ENCODE results near the gene HTR3C. TPM values are rescaled to one million over a fixed set of nuclear protein-coding genes. Genes with fewer than 3 reads are reported as not detected.
"Not testable (repeated sequence)": the region's sequence is repeated elsewhere in the genome, so short reads cannot be mapped to it uniquely, and the experiment has no call there.

Gene HTR3C, protein sequence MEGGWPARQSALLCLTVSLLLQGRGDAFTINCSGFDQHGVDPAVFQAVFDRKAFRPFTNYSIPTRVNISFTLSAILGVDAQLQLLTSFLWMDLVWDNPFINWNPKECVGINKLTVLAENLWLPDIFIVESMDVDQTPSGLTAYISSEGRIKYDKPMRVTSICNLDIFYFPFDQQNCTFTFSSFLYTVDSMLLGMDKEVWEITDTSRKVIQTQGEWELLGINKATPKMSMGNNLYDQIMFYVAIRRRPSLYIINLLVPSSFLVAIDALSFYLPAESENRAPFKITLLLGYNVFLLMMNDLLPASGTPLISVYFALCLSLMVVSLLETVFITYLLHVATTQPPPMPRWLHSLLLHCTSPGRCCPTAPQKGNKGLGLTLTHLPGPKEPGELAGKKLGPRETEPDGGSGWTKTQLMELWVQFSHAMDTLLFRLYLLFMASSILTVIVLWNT
- polyA plus RNA-seq, result under 1 TPM in 2 of 4 donors, not detected in 2; 0.10 to 0.81 TPM
- long read RNA-seq, donor 1, result 0 reads
- long read RNA-seq, donor 2, result 0 reads
- long read RNA-seq, donor 3, result 0 reads
- long read RNA-seq, donor 4, result 0 reads
- long read RNA-seq, donor 5, result 0 reads
- long read RNA-seq, donor 6, result 0 reads
- long read RNA-seq, donor 7, result 0 reads
- long read RNA-seq, donor 8, result 0 reads
- long read RNA-seq, donor 9, result 0 reads
- long read RNA-seq, donor 10, result 0 reads

DNA sequence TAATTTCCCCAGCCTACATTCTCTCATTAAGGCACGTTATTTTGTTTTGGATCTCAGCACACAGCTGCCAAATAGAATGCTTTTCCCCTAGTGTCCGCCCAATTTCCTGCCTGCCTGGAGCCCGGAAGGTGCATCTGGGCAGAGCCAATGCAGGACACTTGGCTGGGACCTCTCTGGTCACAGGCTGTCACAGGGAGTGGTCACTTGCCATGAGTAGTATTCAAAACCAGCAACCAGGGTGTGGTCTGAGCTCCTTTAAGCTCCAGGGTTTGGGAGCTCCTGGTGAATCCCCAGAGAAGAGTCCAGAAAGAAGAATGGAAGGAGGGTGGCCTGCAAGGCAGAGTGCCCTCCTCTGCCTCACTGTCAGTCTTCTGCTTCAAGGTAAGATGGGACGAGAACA, at the start of gene HTR3C:
Gene HTR3C (plus strand): TSS at position 281 of the 400 bp plus-strand sequence. CDS start 34 bp downstream, at position 315.
- Histone ChIP-seq H3K4me1 (ENCODE audit: control insufficient read depth in 3 of 3, insufficient read depth in 2 of 3, low read depth in 1 of 3, low read length in 2 of 3) (no peaks in the 10 kb centered on the region), H3K36me3 (ENCODE audit: control insufficient read depth in 3 of 3, insufficient read depth in 2 of 3, low read depth in 1 of 3, low read length in 3 of 3) (no peaks in the 10 kb centered on the region), H3K4me3 (ENCODE audit: low read depth in 1 of 3, low read length in 3 of 3) (no peak within 1 kb of the TSS), H3K9me3 (ENCODE audit: control insufficient read depth in 2 of 2, insufficient read depth in 1 of 2, low read depth in 1 of 2, low read length in 1 of 2) (no peaks in the 10 kb centered on the region), H3K27ac (ENCODE audit: low read depth in 1 of 3, low read length in 2 of 3) (no peak within 1 kb of the TSS), H3K27me3 (ENCODE audit: control insufficient read depth in 3 of 3, insufficient read depth in 3 of 3, low read length in 3 of 3) (peaks cover 0 to 5% (median 0%) of the 10 kb centered on the region in 3 donors)
- no peak for DNase-seq
- WGBS, 3 donors, result 59 to 73% (median 68%) methylated on average over 4 of the region's 4 CpGs
- no peak for FAIRE-seq

DNA sequence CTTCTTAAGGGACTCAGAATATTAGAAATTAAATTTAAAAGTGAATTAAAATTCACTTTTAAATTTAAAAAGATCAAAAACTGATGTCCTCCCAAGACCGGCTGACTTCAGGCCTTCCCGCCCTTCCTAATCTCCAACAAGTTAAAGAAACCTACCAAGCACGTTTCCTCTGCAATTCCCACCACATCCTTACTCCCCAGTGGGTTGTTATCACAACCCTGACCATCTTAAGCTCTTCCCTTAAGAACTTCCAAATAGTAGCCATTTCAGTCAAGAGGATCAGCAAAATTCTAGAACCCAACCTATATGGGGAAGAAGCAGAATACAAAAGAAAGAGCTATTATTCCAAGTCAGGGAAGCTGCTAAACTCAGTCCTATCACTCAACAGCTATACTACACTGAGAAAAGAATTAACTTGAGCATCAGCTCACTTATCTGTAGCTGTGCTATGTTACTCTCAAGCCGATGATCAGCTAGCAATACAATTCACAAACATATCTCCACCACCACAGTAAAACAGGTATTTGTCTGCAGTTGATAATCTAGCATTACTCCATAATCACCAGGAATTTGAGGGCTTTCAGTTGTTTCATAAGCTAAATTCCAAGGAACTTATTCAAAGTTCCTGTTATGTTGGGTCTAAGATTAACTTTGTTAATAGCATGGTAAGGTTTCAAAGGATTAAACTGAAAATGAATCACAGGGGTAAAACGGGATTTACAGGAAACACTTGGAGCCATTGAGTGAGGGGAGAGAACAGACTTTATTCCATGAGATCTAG, 49.5 kb upstream of the HTR3C start:
- WGBS, 3 donors, result 87 to 89% (median 87%) methylated on average over 5 of the region's 5 CpGs
- Histone ChIP-seq H3K27ac (ENCODE audit: low read depth in 1 of 3, low read length in 2 of 3) (no peak overlapping the region), H3K4me1 (ENCODE audit: control insufficient read depth in 3 of 3, insufficient read depth in 2 of 3, low read depth in 1 of 3, low read length in 2 of 3) (peaks cover 0 to 7% (median 6%) of the 10 kb centered on the region in 3 donors), H3K27me3 (ENCODE audit: control insufficient read depth in 3 of 3, insufficient read depth in 3 of 3, low read length in 3 of 3) (no peaks in the 10 kb centered on the region), H3K36me3 (ENCODE audit: control insufficient read depth in 3 of 3, insufficient read depth in 2 of 3, low read depth in 1 of 3, low read length in 3 of 3) (peaks cover 0 to 14% (median 2%) of the 10 kb centered on the region in 3 donors), H3K9me3 (ENCODE audit: control insufficient read depth in 2 of 2, insufficient read depth in 1 of 2, low read depth in 1 of 2, low read length in 1 of 2) (no peaks in the 10 kb centered on the region), H3K4me3 (ENCODE audit: low read depth in 1 of 3, low read length in 3 of 3) (no peak overlapping the region)
- DNase-seq, result no peak
- no peak for FAIRE-seq

DNA sequence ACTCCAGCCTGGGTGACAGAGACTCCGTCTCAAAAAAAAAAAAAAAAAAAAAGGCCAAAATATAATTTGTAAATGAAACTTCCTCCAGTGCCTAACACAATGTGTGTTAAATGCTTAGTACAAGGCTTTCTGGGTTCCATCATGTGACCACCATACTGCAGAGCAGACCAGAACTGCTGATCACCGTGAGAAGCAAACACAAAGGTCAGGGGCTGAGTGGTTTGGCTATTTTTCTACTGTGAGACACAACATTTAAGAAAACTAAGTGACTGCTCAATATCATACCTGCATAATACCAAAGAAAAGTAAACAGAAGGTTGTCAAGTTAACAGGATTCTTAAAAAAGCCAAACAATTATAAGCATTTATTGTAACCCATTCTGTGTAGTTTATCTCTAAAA, 48.4 kb upstream of the HTR3C start:
- no peak for FAIRE-seq
- WGBS, 3 donors, result 87 to 93% (median 91%) methylated on average over 2 of the region's 2 CpGs
- H3K36me3 ChIP-seq (ENCODE audit: control insufficient read depth in 3 of 3, insufficient read depth in 2 of 3, low read depth in 1 of 3, low read length in 3 of 3), result peaks cover 2 to 18% (median 2%) of the 10 kb centered on the region in 3 donors
- H3K4me1 ChIP-seq (ENCODE audit: control insufficient read depth in 3 of 3, insufficient read depth in 2 of 3, low read depth in 1 of 3, low read length in 2 of 3), result peaks cover 0 to 7% (median 6%) of the 10 kb centered on the region in 3 donors
- DNase-seq, result peak in 1 of 2 donors; percentile 49
- H3K9me3 ChIP-seq (ENCODE audit: control insufficient read depth in 2 of 2, insufficient read depth in 1 of 2, low read depth in 1 of 2, low read length in 1 of 2), result no peaks in the 10 kb centered on the region
- no peaks in the 10 kb centered on the region for H3K27me3 ChIP-seq (ENCODE audit: control insufficient read depth in 3 of 3, insufficient read depth in 3 of 3, low read length in 3 of 3)
- H3K4me3 ChIP-seq (ENCODE audit: low read depth in 1 of 3, low read length in 3 of 3), result no peak overlapping the region
- peak overlapping the region in 1 of 3 donors; percentile 8 for H3K27ac ChIP-seq (ENCODE audit: low read depth in 1 of 3, low read length in 2 of 3)

DNA sequence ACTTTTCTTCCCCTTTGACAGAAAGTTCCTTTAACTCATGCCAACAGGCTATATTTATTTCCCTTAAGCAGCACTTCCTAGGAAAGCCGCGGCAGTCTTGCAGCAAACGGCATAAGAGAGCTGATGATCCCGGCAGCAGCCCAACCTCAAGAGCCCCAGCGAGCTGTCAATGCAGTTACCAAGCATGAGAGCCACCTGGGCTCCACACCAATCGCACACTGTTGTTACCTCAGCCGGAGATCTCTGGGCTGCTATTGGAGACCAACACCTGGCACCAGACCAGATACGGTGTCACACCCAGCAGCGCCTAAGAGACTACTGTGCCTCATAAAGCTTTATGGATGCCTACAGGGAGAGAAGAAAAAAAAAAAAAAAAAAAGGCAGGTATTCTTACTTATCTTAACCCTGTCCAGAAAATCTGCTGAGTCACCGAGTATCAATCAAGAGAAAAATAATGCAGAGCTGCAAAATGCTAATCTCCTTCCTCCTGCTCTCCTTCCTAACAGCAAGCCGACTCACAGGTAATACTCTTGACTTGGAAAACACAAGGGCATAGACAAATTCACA, 46.8 kb upstream of the HTR3C start:
- H3K27ac ChIP-seq (ENCODE audit: low read depth in 1 of 3, low read length in 2 of 3), result peak overlapping the region; percentile 35 to 55 (median 48)
- peaks cover 0 to 7% (median 6%) of the 10 kb centered on the region in 3 donors for H3K4me1 ChIP-seq (ENCODE audit: control insufficient read depth in 3 of 3, insufficient read depth in 2 of 3, low read depth in 1 of 3, low read length in 2 of 3)
- no peak for FAIRE-seq
- no peaks in the 10 kb centered on the region for H3K27me3 ChIP-seq (ENCODE audit: control insufficient read depth in 3 of 3, insufficient read depth in 3 of 3, low read length in 3 of 3)
- no peaks in the 10 kb centered on the region for H3K9me3 ChIP-seq (ENCODE audit: control insufficient read depth in 2 of 2, insufficient read depth in 1 of 2, low read depth in 1 of 2, low read length in 1 of 2)
- WGBS, 3 donors, result 5 to 29% (median 27%) methylated on average over 11 of the region's 11 CpGs
- peaks cover 2 to 11% (median 2%) of the 10 kb centered on the region in 3 donors for H3K36me3 ChIP-seq (ENCODE audit: control insufficient read depth in 3 of 3, insufficient read depth in 2 of 3, low read depth in 1 of 3, low read length in 3 of 3)
- DNase-seq, result peak; percentile 92 to 99
- H3K4me3 ChIP-seq (ENCODE audit: low read depth in 1 of 3, low read length in 3 of 3), result no peak overlapping the region

DNA sequence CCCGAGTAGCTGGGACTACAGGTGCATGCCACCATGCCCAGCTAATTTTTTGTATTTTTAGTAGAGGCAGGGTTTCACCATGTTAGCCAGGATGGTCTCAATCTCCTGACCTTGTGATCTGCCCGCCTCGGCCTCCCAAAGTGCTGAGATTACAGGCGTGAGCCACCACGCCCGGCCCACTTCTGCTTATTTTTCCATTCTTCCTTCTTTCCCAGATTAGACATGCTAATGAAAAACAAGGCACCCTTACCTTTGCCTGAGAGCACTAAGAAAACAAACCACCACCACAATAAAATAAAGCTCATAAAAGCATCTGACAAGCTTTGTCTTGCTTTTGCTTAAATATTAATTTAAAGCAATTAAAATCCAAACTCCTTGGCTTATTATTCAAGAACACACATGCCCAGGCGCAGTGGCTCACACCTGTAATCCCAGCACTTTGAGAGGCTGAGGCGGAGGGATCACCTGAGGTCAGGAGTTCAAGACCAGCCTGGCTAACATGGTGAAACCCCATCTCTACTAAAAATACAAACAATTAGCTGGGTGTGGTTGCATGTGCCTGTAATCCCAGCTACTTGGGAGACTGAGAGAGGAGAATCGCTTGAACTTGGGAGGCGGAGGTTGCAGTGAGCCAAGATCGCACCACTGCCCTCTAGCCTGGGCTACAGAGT, 45.6 kb upstream of the HTR3C start:
- peaks cover 2 to 11% (median 2%) of the 10 kb centered on the region in 3 donors for H3K36me3 ChIP-seq (ENCODE audit: control insufficient read depth in 3 of 3, insufficient read depth in 2 of 3, low read depth in 1 of 3, low read length in 3 of 3)
- H3K4me3 ChIP-seq (ENCODE audit: low read depth in 1 of 3, low read length in 3 of 3); H3K27ac ChIP-seq (ENCODE audit: low read depth in 1 of 3, low read length in 2 of 3); H3K9me3 ChIP-seq (ENCODE audit: control insufficient read depth in 2 of 2, insufficient read depth in 1 of 2, low read depth in 1 of 2, low read length in 1 of 2); FAIRE-seq; H3K27me3 ChIP-seq (ENCODE audit: control insufficient read depth in 3 of 3, insufficient read depth in 3 of 3, low read length in 3 of 3); H3K4me1 ChIP-seq (ENCODE audit: control insufficient read depth in 3 of 3, insufficient read depth in 2 of 3, low read depth in 1 of 3, low read length in 2 of 3): not testable (repeated sequence)
- WGBS, 3 donors, result 52 to 72% (median 65%) methylated on average over 11 of the region's 11 CpGs
- peak in 1 of 2 donors; percentile 48 for DNase-seq

DNA sequence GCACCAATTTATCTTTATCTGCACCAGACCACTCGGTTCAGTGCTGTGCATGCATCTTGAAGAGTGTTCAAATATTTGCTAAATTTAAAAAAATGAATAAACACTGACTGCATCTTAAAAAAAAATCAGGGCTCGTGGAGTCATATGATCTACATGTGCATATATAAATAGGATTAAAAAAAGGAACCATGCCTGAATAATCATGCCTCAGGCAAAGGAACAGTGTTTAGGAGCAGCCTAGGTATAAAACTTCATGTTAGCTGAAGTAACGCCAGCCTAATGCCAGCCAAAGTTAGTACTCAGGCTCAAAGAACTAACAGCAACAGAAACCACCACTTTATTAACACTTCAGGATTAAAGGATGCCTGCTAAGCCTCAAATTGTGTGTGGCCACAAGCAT, 44.7 kb upstream of the HTR3C start:
- no peak overlapping the region for H3K27ac ChIP-seq (ENCODE audit: low read depth in 1 of 3, low read length in 2 of 3)
- WGBS, 3 donors, result 55 to 75% (median 70%) methylated on average over 3 of the region's 3 CpGs
- peaks cover 0 to 7% (median 2%) of the 10 kb centered on the region in 3 donors for H3K36me3 ChIP-seq (ENCODE audit: control insufficient read depth in 3 of 3, insufficient read depth in 2 of 3, low read depth in 1 of 3, low read length in 3 of 3)
- no peak overlapping the region for H3K4me3 ChIP-seq (ENCODE audit: low read depth in 1 of 3, low read length in 3 of 3)
- H3K9me3 ChIP-seq (ENCODE audit: control insufficient read depth in 2 of 2, insufficient read depth in 1 of 2, low read depth in 1 of 2, low read length in 1 of 2), result no peaks in the 10 kb centered on the region
- peaks cover 0 to 7% (median 6%) of the 10 kb centered on the region in 3 donors for H3K4me1 ChIP-seq (ENCODE audit: control insufficient read depth in 3 of 3, insufficient read depth in 2 of 3, low read depth in 1 of 3, low read length in 2 of 3)
- no peaks in the 10 kb centered on the region for H3K27me3 ChIP-seq (ENCODE audit: control insufficient read depth in 3 of 3, insufficient read depth in 3 of 3, low read length in 3 of 3)
- no peak for DNase-seq
- no peak for FAIRE-seq

DNA sequence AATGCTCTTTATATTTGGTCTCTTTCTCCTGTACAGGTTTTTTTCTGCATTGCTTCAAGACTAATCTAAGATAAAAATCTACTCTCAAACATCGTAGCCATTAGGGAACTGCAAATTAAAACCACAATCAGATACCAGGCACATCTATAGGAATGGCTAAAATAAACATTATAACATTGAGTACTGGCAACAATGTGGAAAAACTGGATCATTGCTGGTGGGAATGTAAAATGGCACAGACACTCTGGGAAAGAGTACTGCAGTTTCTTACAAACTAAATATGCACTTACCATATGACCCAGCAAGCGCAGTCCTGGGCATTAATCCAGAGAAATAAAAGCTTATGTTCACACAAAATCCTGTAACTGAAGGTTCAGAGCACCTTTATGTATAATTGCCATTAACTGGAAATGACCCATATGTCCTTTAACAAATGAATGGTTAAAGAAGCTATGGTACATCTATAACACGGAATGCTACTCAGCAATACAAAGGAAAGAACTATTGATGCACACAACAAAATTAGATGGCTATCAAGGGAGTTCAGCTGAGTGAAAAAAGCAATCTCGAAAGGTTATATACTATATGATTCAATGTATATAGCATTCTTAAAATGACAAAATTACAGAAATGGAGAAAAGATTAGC, 41.5 kb upstream of the HTR3C start:
- no peaks in the 10 kb centered on the region for H3K4me1 ChIP-seq (ENCODE audit: control insufficient read depth in 3 of 3, insufficient read depth in 2 of 3, low read depth in 1 of 3, low read length in 2 of 3)
- no peak overlapping the region for H3K27ac ChIP-seq (ENCODE audit: low read depth in 1 of 3, low read length in 2 of 3)
- 64 to 94% (median 86%) methylated on average over 4 of the region's 4 CpGs for WGBS, 3 donors
- no peaks in the 10 kb centered on the region for H3K9me3 ChIP-seq (ENCODE audit: control insufficient read depth in 2 of 2, insufficient read depth in 1 of 2, low read depth in 1 of 2, low read length in 1 of 2)
- no peaks in the 10 kb centered on the region for H3K27me3 ChIP-seq (ENCODE audit: control insufficient read depth in 3 of 3, insufficient read depth in 3 of 3, low read length in 3 of 3)
- peaks cover 0 to 6% (median 2%) of the 10 kb centered on the region in 3 donors for H3K36me3 ChIP-seq (ENCODE audit: control insufficient read depth in 3 of 3, insufficient read depth in 2 of 3, low read depth in 1 of 3, low read length in 3 of 3)
- no peak for FAIRE-seq
- H3K4me3 ChIP-seq (ENCODE audit: low read depth in 1 of 3, low read length in 3 of 3), result no peak overlapping the region
- no peak for DNase-seq
